Breast epithelium (tissue), 4 donors: ENCODE results near the gene DUSP19. TPM values are rescaled to one million over a fixed set of nuclear protein-coding genes. Genes with fewer than 3 reads are reported as not detected.

ENCODE experiments used
- DNase-seq, 2 donors: peaks; one replicate each; pipeline ENCODE4 v3.0.0-alpha.2; 2019; ENCODE audit warnings: low spot score in 2 of 2
- H3K27ac ChIP-seq, 2 donors: fragments of 200-600 bp; sonication (generic) in 1 of 2; one replicate each; pipeline ENCODE4 v1.5.1; 2016 to 2019; ENCODE audit warnings: mild to moderate bottlenecking in 1 of 2
- H3K27me3 ChIP-seq, 2 donors: fragments of 200-600 bp; sonication (generic) in 1 of 2; one replicate each; pipeline versions ENCODE4 v1.5.1 to v1.6.0; 2017 to 2019; ENCODE audit warnings: control low read depth in 1 of 2, mild to moderate bottlenecking in 1 of 2
- H3K36me3 ChIP-seq: fragments of 200-600 bp; one replicate; pipeline ENCODE4 v1.5.1; 2019
- H3K4me1 ChIP-seq, 2 donors: fragments of 200-600 bp; sonication (generic); one replicate each; pipeline ENCODE4 v1.5.1; 2016 to 2019; ENCODE audit warnings: control low read depth in 1 of 2
- H3K4me3 ChIP-seq, 3 donors: fragments of 200-600 bp; sonication (generic); 1 replicate in 2 of 3; 2 replicates in 1 of 3; pipeline ENCODE4 v1.5.1; 2016 to 2019; ENCODE audit warnings: mild to moderate bottlenecking in 3 of 3, moderate library complexity in 2 of 3
- H3K9me3 ChIP-seq, 2 donors: fragments of 200-600 bp; sonication (generic) in 1 of 2; one replicate each; pipeline ENCODE4 v1.5.1; 2016 to 2019; ENCODE audit warnings: control low read depth in 1 of 2
- POLR2A ChIP-seq: fragments of 450-650 bp; IDR thresholded peaks from one replicate; pipeline ENCODE4 v1.6.1; 2016; ENCODE audit warnings: antibody characterized with exemption, mild to moderate bottlenecking, moderate library complexity
- POLR2AphosphoS5 ChIP-seq, 3 donors: sonication (generic); formaldehyde crosslinking; IDR thresholded peaks; one replicate each; pipeline ENCODE4 v1.6.1; 2017; ENCODE audit warnings: antibody characterized with exemption in 3 of 3
- intact Hi-C: fragments of 100-400 bp; cut with DNase I; formaldehyde crosslinking; loops from one replicate; pipeline ENCODE4 v1.15.1; 2023; ENCODE audit warnings: low total_unique reads
- total RNA-seq, 3 donors: library from RNA; depleted of rRNA; stranded (reverse); fragments of >200 nt; gene quantifications; one replicate each; pipeline ENCODE4 v1.1.0, GENCODE V29; 2016
- TF ChIP-seq, protein P1 (sequence below), 3 donors: fragments of 450-650 bp; IDR thresholded peaks; one replicate each; pipeline ENCODE4 v1.5.1; 2016 to 2017; ENCODE audit warnings: antibody characterized with exemption in 3 of 3, mild to moderate bottlenecking in 3 of 3, moderate library complexity in 3 of 3

The DUSP19 gene
- total RNA-seq, 3 donors from 2014 or later: 1.6 to 3.7 (median 1.9) TPM

DNA sequence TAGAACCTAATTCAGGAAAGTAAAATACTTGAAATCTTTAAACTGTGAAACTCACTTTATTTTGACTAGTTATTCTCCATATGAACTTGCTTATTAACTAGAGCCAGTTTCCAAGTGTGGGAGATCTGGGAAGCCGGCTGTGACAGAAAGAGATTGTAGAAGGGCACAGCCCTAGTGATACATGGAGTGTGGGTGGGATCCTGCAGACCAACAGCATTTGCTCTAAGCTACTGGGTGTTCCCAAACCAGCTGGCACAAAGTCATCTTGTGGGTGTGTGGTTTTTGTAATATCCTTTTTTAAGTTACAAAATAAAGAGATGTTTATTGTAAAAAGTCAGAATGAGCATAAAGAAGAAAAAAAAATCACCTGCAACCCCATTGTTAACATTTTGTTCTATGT lies 3.4 kb downstream of the DUSP19 start:
- no peak for DNase-seq
- intact Hi-C loops: loop anchor here (2.0 kb wide), 1 partner anchor 47 kb away; no protein-coding TSS in a partner anchor
- Histone ChIP-seq H3K4me1 (no peaks in the 10 kb centered on the region), H3K4me3 (no peak overlapping the region), H3K27ac (no peak overlapping the region), H3K27me3 (no peaks in the 10 kb centered on the region), H3K36me3 (no peaks in the 10 kb centered on the region), H3K9me3 (no peaks in the 10 kb centered on the region)
- TF ChIP-seq, protein P1, sequence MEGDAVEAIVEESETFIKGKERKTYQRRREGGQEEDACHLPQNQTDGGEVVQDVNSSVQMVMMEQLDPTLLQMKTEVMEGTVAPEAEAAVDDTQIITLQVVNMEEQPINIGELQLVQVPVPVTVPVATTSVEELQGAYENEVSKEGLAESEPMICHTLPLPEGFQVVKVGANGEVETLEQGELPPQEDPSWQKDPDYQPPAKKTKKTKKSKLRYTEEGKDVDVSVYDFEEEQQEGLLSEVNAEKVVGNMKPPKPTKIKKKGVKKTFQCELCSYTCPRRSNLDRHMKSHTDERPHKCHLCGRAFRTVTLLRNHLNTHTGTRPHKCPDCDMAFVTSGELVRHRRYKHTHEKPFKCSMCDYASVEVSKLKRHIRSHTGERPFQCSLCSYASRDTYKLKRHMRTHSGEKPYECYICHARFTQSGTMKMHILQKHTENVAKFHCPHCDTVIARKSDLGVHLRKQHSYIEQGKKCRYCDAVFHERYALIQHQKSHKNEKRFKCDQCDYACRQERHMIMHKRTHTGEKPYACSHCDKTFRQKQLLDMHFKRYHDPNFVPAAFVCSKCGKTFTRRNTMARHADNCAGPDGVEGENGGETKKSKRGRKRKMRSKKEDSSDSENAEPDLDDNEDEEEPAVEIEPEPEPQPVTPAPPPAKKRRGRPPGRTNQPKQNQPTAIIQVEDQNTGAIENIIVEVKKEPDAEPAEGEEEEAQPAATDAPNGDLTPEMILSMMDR (IDR thresholded peaks at IDR 0.05): no peak
- TF ChIP-seq POLR2A (no peak), POLR2AphosphoS5 (IDR thresholded peaks at IDR 0.05) (no peak)

DNA sequence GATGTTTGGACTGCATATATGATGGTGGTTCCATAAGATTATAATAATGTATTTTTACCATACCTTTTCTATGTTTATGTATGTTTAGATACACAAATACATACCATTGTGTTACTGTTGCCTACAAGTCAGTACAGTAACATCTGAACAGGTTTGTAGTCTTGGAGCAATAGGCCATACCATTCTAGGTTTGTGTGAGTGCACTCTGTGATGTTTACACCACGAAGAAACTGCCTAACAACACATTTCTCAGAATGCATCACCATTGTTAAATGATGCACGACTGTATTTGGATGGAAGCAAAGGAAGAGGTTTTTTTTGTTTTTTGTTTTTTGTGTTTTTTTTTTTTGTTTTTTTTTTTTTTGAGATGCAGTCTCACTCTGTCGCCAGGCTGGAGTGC lies 9.5 kb downstream of the DUSP19 start:
- no peaks in the 10 kb centered on the region for H3K9me3 ChIP-seq
- no peak overlapping the region for H3K4me3 ChIP-seq
- DNase-seq: no peak
- no peaks in the 10 kb centered on the region for H3K27me3 ChIP-seq
- H3K36me3 ChIP-seq: no peaks in the 10 kb centered on the region
- intact Hi-C loops: no loop called here
- no peak overlapping the region for H3K27ac ChIP-seq
- TF ChIP-seq POLR2A (no peak), POLR2AphosphoS5 (IDR thresholded peaks at IDR 0.05) (no peak)
- TF ChIP-seq, protein P1 (IDR thresholded peaks at IDR 0.05): no peak
- H3K4me1 ChIP-seq: no peaks in the 10 kb centered on the region

DNA sequence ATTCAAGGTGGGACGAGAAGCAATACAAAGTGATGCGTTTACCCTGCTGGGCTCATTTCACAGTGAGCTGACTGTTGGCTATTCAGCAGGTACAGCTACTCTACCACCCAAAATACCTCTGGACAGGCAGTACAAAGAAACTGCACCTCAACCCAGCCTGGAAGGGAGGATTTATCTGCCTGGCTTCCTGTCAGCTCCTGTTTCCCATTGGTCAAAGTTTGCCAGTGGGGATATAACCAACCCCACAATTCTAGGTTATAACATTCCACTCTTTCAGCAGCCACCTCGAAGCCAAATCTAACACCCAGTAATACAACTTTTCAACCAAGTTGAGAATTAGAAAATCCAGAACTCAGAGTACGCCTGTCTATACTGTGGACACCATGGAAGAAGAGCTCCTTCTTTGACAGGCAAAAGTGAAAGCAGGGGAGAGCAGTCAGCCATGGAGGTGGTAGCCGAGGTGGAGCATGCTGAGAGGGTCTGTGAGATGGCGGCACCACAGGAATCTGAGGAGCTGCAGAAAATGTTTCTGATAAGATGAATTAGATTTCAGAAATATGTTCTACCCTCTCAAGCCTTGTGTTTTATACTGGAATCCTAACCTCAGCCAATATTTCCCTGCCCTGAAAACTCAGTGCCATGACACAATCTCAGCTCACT lies 10.8 kb downstream of the DUSP19 start:
- TF ChIP-seq, protein P1 (IDR thresholded peaks at IDR 0.05): no peak
- TF ChIP-seq POLR2A (no peak), POLR2AphosphoS5 (IDR thresholded peaks at IDR 0.05) (no peak)
- Histone ChIP-seq H3K27me3 (no peaks in the 10 kb centered on the region), H3K4me1 (no peaks in the 10 kb centered on the region), H3K4me3 (no peak overlapping the region), H3K36me3 (no peaks in the 10 kb centered on the region), H3K27ac (no peak overlapping the region), H3K9me3 (no peaks in the 10 kb centered on the region)
- DNase-seq: no peak
- intact Hi-C loops: no loop called here

DNA sequence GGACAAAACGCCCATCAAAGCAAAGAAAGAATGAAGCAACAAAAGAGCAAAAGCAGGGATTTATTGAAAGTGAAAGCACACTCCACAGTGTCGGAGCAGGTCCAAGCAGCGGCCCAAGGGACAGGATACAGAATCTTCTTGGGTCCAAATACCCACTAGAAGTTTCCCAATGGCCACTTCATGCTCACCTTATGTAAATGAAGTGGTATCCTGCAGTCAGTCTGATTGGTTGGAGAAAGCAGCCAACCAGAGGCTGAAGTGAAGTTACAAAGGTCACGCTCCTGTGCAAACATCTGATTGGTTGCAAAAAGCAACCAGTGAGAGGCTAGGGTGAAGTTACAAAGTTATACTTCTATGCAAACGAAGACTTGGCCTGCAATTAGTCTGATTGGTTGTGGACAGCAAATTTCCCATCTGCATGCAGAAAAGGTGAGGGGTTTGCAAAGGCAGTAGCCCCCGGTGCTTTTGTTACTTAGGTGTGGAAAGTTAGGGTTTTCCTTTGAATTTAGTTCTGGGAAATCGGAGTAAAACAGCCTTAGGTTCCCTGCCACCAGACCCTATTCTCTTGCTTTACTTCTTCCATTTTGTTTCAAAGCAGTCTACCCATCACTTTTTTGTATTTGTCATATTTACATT lies 12.9 kb downstream of the DUSP19 start:
- intact Hi-C loops: no loop called here
- Histone ChIP-seq H3K4me1 (no peaks in the 10 kb centered on the region), H3K27ac (no peak overlapping the region), H3K27me3 (no peaks in the 10 kb centered on the region), H3K36me3 (no peaks in the 10 kb centered on the region), H3K4me3 (no peak overlapping the region), H3K9me3 (no peaks in the 10 kb centered on the region)
- no peak for DNase-seq
- TF ChIP-seq POLR2AphosphoS5 (IDR thresholded peaks at IDR 0.05): no peak
- TF ChIP-seq, protein P1 (IDR thresholded peaks at IDR 0.05): no peak

DNA sequence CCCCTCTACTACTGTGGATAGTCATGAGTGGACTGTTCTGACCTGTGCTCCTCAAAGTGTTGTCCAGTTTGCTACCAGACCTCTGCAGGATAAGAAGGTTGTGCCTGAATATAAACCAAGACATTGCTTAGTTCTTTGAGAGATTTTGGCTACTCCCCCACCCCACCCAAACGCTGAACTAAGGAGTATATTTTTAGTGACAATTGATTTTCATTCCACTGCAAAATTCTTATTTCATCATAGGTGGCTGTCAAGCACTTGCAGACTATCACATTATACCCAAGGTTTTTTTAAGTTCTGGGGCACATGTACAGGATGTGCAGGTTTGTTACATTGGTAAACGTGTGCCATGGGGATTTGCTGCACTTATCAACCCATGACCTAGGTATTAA lies 13.4 kb downstream of the DUSP19 start:
- intact Hi-C loops: no loop called here
- TF ChIP-seq POLR2A: no peak
- TF ChIP-seq POLR2AphosphoS5 (IDR thresholded peaks at IDR 0.05): no peak
- TF ChIP-seq, protein P1 (IDR thresholded peaks at IDR 0.05): no peak
- DNase-seq: no peak
- Histone ChIP-seq H3K36me3 (no peaks in the 10 kb centered on the region), H3K9me3 (no peaks in the 10 kb centered on the region), H3K4me1 (no peaks in the 10 kb centered on the region), H3K27me3 (no peaks in the 10 kb centered on the region), H3K27ac (no peak overlapping the region), H3K4me3 (no peak overlapping the region)
